HEK293T (cell line): Measurements from ENCODE around the gene TRABD2B.
"Not testable (repeated sequence)": the region's sequence is repeated elsewhere in the genome, so short reads cannot be mapped to it uniquely, and the experiment has no call there.

ENCODE experiments used
- CTCF ChIA-PET: fragments of 350-600 bp; formaldehyde crosslinking; extraction: SDS; loops from one replicate; lab custom pipeline; 2021; ENCODE audit warnings: antibody characterized with exemption, inconsistent platforms; lab: Yijun Ruan, JAX
- POLR2A ChIA-PET: fragments of 350-600 bp; formaldehyde crosslinking; extraction: SDS; loops from one replicate; lab custom pipeline; 2020; ENCODE audit warnings: antibody characterized with exemption, inconsistent platforms; lab: Yijun Ruan, JAX
- DNase-seq: peaks from one replicate; pipeline ENCODE4 v3.0.0; 2012; ENCODE audit warnings: mixed read lengths; ENCODE audit errors: extremely low spot score
- ARNT ChIP-seq: fragments of 450-650 bp; IDR thresholded peaks from 2 replicates; pipeline ENCODE4 v1.6.1; 2017; ENCODE audit warnings: mild to moderate bottlenecking
- BHLHE40 ChIP-seq: fragments of 450-650 bp; IDR thresholded peaks from 2 replicates; pipeline ENCODE4 v1.6.1; 2016; ENCODE audit warnings: mild to moderate bottlenecking, moderate library complexity, borderline replicate concordance
- CTBP1 ChIP-seq: fragments of 450-650 bp; IDR thresholded peaks from 2 replicates; pipeline ENCODE4 v1.6.1; 2016; ENCODE audit warnings: borderline replicate concordance
- ELF4 ChIP-seq: fragments of 450-650 bp; IDR thresholded peaks from 2 replicates; pipeline ENCODE4 v1.6.1; 2017; ENCODE audit warnings: antibody characterized with exemption
- FOXA1 ChIP-seq: fragments of 450-650 bp; IDR thresholded peaks from 2 replicates; pipeline ENCODE4 v1.6.1; 2016; ENCODE audit warnings: mild to moderate bottlenecking
- FOXM1 ChIP-seq: fragments of 450-650 bp; IDR thresholded peaks from 2 replicates; pipeline ENCODE4 v1.6.1; 2017; ENCODE audit warnings: mild to moderate bottlenecking, borderline replicate concordance
- HDGF ChIP-seq: fragments of 450-650 bp; IDR thresholded peaks from 2 replicates; pipeline ENCODE4 v1.6.1; 2017; ENCODE audit warnings: antibody characterized with exemption, borderline replicate concordance
- L3MBTL2 ChIP-seq: fragments of 450-650 bp; conservative IDR thresholded peaks from 2 replicates; pipeline ENCODE4 v1.6.1; 2016; ENCODE audit warnings: mild to moderate bottlenecking
- LEF1 ChIP-seq: fragments of 450-650 bp; IDR thresholded peaks from 2 replicates; pipeline ENCODE4 v1.6.1; 2017; ENCODE audit warnings: mild to moderate bottlenecking, borderline replicate concordance
- NFRKB ChIP-seq: fragments of 450-650 bp; IDR thresholded peaks from 2 replicates; pipeline ENCODE4 v1.6.1; 2016; ENCODE audit warnings: mild to moderate bottlenecking, moderate library complexity
- SP1 ChIP-seq: fragments of 450-650 bp; IDR thresholded peaks from 2 replicates; pipeline ENCODE4 v1.6.1; 2017
- SUZ12 ChIP-seq: fragments of 450-650 bp; IDR thresholded peaks from 2 replicates; pipeline ENCODE4 v1.6.1; 2016; ENCODE audit warnings: mild to moderate bottlenecking
- TARDBP ChIP-seq: fragments of 450-650 bp; IDR thresholded peaks from 2 replicates; pipeline ENCODE4 v1.6.1; 2016
- ZNF384 ChIP-seq: fragments of 450-650 bp; IDR thresholded peaks from 2 replicates; pipeline ENCODE4 v1.6.1; 2016
- TF ChIP-seq, protein P1 (sequence below): fragments of 450-650 bp; IDR thresholded peaks from 2 replicates; pipeline ENCODE4 v1.6.1; 2016

Gene TRABD2B

DNA sequence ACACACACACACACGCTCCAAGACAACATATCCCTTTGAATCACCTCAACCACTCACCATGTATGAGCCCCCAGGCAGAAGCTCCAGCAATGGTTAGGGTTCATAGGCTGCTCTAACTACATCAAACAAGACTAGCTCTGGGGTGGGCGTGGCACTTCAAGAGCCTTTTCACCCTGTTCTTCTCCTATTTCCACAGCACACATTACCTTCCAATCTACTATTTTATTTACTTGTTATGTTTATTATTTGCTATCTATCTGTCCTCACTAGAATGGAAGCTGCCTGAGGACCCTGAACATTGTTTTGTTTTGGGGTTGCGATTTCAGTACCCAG lies 28.7 kb downstream of the TRABD2B start:
- ChIA-PET CTCF (interaction anchor here (0.6 kb wide), 1 partner anchor 29 kb away, joined by 3 read pairs; no protein-coding TSS in a partner anchor), POLR2A (no interaction called here)
- TF ChIP-seq CTBP1, result no peak
- no peak for TF ChIP-seq TARDBP
- no peak for DNase-seq

DNA sequence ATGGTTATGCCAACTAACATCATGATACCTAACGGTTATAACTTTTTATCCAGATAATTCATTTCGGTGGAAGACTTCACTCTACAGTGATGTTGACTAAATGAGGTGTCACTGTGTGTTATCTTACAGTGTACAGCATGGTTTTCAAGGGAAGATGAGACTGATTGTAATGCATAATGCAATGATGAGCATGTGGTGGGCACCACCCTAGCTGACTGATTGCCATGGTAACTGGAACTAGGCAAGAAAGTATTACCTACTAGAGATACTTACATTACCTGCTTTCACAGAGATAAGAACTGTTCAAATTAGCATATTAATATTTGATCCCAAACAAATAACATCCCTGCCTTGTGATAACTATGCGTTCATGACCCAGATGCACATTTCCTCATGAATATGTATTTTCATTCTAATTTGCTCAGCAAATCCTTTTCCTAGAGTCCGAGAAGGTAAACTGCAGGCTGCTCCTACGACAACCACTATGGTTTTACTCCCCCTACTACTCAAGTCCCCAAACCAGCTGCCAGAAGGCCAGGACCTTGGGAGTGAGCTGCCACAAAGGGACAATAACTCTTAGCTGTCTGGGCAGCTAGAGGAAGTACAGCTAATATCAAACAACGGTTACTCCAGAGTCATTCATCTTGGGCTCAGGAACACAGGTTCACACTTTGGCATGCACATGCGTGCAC lies 29.2 kb downstream of the TRABD2B start:
- no peak for DNase-seq
- ChIA-PET CTCF (interaction anchor here (0.6 kb wide), 1 partner anchor 29 kb away, joined by 3 read pairs; no protein-coding TSS in a partner anchor), POLR2A (no interaction called here)
- TF ChIP-seq BHLHE40 (no peak), LEF1 (no peak), CTBP1 (no peak), FOXM1 (no peak), SUZ12 (no peak), ZNF384 (no peak)

DNA sequence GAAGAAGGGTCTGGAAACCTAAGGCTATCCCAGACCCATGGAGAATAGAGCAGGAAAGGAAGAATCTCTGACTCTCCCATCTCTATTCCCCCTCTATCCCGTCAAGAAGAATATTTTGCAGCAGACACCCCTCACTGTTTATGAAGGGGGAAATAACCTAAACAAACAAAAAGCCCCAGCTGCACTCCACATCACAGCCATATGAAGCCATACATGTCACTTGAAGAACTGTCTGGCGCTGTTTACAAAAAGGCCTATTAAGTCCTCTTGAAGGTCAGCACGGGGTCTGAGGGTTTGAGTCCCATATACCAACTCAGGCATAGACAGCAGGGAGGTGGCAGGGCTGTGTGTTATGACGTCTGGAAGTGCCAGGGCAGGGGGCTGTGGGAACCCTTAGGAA lies 31.4 kb downstream of the TRABD2B start:
- CTCF ChIA-PET, result no interaction called here
- TF ChIP-seq LEF1 (no peak), SP1 (no peak), NFRKB (no peak), BHLHE40 (no peak), FOXA1 (no peak), CTBP1 (no peak), ARNT (no peak), FOXM1 (no peak), ZNF384 (no peak), L3MBTL2 (no peak)
- TF ChIP-seq, protein P1, sequence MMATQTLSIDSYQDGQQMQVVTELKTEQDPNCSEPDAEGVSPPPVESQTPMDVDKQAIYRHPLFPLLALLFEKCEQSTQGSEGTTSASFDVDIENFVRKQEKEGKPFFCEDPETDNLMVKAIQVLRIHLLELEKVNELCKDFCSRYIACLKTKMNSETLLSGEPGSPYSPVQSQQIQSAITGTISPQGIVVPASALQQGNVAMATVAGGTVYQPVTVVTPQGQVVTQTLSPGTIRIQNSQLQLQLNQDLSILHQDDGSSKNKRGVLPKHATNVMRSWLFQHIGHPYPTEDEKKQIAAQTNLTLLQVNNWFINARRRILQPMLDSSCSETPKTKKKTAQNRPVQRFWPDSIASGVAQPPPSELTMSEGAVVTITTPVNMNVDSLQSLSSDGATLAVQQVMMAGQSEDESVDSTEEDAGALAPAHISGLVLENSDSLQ, result no peak
- no peak for DNase-seq
- POLR2A ChIA-PET, result no interaction called here

DNA sequence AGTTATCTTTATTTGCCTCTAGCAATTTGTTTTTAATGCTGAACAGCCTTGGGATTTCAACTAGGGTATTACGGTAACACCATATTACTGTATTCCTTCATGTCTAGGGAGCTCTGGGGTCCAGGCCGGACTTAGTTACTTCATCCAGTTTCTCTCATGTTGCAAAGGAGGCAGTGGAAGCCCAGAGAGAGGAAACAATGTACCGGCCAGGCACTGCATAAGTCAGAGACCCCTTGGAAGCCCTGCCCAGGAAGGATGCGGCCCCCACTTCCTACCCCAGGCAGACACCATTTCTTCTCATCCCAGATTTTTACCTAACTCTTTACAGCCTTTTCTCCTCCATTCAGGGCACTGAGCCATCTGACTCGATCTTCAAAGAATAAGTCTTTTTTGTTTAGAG lies 32.5 kb downstream of the TRABD2B start:
- no peak for DNase-seq
- CTCF ChIA-PET, result no interaction called here
- POLR2A ChIA-PET, result no interaction called here
- TF ChIP-seq LEF1 (no peak), ELF4 (no peak), SP1 (no peak), TARDBP (no peak), L3MBTL2 (no peak), ARNT (no peak), HDGF (no peak), NFRKB (no peak), SUZ12 (no peak)
- TF ChIP-seq, protein P1, result no peak

DNA sequence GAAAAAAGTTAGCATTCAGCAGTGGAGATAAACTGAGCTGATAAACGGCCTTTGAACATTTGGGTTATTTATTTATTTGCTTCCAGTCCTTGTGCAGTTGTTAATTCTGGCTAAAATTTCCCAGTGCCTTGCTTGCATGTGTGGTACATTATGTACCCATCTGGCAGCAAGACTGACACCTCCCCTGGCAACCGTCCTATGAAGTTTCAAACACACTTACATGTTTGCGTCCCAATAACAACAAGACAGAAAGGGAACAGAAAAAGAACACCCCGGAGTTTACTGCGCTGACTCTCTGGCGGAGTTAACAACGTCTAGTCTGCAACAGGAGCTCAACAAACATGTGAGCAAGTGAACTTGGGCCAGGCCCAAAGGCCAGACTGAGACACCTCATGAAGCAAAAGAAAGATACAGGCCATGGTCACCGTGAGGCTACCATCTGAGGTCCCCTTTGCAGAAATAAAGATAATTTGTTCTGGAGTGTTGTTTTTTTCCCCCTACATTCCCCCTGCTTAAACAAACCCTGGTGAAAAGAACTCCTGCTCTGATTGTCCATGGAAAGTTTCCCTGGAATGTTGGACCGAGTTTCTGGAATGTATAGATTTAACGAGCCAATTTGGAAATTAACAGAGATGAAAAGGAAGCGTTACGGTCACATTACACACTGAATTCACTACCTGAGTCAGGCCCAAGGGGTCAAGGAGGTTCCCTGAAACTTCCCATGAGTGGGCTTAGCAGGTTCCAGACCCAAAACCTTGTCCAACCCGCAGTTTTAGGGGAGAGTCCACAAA lies 33.4 kb downstream of the TRABD2B start:
- DNase-seq, result no peak
- POLR2A ChIA-PET, result no interaction called here

DNA sequence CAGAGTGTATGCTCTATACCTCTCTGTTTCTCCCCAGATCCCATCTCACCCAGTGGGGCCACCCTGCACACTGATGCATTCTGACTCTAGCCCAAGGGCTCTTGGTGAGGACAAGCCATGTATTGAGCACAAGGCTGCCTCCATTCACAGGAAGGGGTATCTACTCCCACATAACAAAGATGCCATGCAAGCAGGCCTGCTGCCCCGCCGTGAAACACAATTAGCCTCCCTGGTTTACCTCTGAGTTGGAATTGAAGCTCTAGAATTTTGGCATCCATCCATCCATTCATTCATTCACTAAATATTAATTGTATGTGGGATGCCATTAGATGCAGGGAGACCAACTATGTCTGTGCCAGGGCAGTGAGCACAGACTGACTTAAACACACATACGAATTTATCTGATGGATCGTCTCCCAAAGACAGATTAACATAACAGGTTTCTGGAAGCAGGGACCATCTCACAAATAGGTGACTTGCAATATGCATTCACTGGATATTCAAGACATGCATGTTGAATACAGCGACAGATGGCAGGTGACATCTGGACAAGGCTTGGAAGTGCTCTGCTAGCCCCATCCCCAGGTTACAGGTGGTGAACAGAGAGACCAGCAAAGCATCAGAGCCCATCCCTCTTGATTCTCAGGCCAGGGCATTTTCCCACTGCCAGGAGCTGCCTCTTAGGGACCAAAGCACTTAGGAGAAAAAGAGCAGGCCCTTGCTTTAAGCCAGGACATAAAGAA lies 34.3 kb downstream of the TRABD2B start:
- no peak for DNase-seq
- CTCF ChIA-PET, result no interaction called here

More for the DNA sequence above, 33.4 kb downstream of the TRABD2B start:
- no peak for TF ChIP-seq BHLHE40
- TF ChIP-seq HDGF, result no peak
- TF ChIP-seq LEF1, result no peak
- no peak for TF ChIP-seq ARNT
- no peak for TF ChIP-seq FOXA1
- no peak for TF ChIP-seq NFRKB
- TF ChIP-seq TARDBP, result no peak
- no peak for TF ChIP-seq FOXM1
- CTCF ChIA-PET, result no interaction called here

DNA sequence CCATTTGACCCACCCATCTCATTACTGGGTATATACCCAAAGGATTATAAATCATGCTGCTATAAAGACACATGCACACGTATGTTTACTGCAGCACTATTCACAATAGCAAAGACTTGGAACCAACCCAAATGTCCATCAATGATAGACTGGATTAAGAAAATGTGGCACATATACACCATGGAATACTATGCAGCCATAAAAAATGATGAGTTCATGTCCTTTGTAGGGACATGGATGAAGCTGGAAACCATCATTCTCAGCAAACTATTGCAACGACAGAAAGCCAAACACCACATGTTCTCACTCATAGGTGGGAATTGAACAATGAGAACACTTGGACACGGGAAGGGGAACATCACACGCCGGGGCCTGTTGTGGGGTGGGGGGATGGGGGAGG lies 35.4 kb downstream of the TRABD2B start:
- CTCF ChIA-PET, DNase-seq, POLR2A ChIA-PET: not testable (repeated sequence)

More for the DNA sequence above, 34.3 kb downstream of the TRABD2B start:
- POLR2A ChIA-PET, result no interaction called here
- TF ChIP-seq FOXM1 (no peak), HDGF (no peak)

DNA sequence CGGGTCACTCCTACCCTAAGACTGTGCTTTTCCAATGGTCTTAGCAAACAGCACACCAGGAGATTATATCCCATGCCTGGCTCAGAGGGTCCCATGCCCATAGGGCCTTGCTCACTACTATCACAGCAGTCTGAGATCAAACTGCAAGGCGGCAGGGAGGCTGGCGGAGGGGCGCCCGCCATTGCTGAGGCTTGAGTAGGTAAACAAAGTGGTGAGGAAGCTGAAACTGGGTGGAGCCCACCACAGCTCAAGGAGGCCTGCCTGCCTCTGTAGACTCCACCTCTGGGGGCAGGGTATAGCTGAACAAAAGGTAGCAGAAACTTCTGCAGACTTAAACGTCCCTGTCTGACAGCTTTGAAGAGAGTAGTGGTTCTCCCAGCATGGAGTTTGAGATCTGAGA lies 40.7 kb downstream of the TRABD2B start:
- DNase-seq, CTCF ChIA-PET, POLR2A ChIA-PET: not testable (repeated sequence)
